ENCODE data around the gene TAAR2.

- TF ChIP-seq, protein P1, sequence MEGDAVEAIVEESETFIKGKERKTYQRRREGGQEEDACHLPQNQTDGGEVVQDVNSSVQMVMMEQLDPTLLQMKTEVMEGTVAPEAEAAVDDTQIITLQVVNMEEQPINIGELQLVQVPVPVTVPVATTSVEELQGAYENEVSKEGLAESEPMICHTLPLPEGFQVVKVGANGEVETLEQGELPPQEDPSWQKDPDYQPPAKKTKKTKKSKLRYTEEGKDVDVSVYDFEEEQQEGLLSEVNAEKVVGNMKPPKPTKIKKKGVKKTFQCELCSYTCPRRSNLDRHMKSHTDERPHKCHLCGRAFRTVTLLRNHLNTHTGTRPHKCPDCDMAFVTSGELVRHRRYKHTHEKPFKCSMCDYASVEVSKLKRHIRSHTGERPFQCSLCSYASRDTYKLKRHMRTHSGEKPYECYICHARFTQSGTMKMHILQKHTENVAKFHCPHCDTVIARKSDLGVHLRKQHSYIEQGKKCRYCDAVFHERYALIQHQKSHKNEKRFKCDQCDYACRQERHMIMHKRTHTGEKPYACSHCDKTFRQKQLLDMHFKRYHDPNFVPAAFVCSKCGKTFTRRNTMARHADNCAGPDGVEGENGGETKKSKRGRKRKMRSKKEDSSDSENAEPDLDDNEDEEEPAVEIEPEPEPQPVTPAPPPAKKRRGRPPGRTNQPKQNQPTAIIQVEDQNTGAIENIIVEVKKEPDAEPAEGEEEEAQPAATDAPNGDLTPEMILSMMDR (IDR thresholded peaks at IDR 0.05): no peak
- TF ChIP-seq POLR2A (IDR thresholded peaks at IDR 0.05): no peak
These were observed 11.5 kb downstream of the TAAR2 start for GRCh38 chr6:132612449-132613108.
